Measurements from ENCODE around the gene CORO1C. TPM values are rescaled to one million over a fixed set of nuclear protein-coding genes. Genes with fewer than 3 reads are reported as not detected.

CORO1C gene
- total and polyA plus RNA-seq, 2 donors (not counting 3 experiments of a cell fraction or from before 2014, with no cell fraction given) = 150 to 240 TPM

DNA sequence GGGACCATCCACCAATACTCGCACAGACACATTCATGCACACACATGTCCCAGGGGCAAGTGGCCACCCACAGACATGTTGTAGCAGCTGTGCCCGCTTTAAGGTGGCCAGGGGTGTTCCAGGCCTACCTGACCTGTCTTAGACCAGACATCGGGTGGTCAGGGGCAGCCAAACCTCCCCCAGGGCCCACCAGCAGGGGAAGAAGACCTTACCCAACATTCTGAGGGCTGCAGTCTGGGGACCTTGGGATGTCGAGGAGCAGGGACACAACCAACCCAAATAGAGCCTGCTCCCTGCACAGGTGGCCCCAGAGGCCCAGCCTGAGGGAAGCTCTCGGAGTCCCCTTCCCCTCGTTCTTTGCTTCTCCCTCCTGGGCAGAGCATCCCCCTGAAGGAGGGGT, 131.8 kb downstream of the CORO1C start:
- Histone ChIP-seq H3K79me2 (ENCODE audit: control insufficient read depth, insufficient read depth, low read length) (no peaks in the 10 kb centered on the region), H3K9me3 (replicated peaks; ENCODE audit: control insufficient read depth, insufficient read depth, low read length) (no peaks in the 10 kb centered on the region), H3K36me3 (ENCODE audit: control insufficient read depth in 2 of 2, extremely low read depth in 1 of 2, insufficient read depth in 2 of 2, low read length in 2 of 2) (no peaks in the 10 kb centered on the region), H3K9ac (replicated peaks; ENCODE audit: extremely low read depth, insufficient read depth, low read length) (no peak overlapping the region), H3K9me1 (replicated peaks; ENCODE audit: control insufficient read depth, extremely low read depth, insufficient read depth, low read length) (no peaks in the 10 kb centered on the region), H3K27ac (ENCODE audit: insufficient read depth, low read depth, low read length) (no peak overlapping the region), H4K20me1 (replicated peaks; ENCODE audit: control insufficient read depth, extremely low read depth, insufficient read depth, low read length) (no peaks in the 10 kb centered on the region), H3K4me2 (ENCODE audit: insufficient read depth, low read length) (no peak overlapping the region), H3K27me3 (ENCODE audit: control insufficient read depth in 2 of 2, insufficient read depth in 2 of 2, low read length in 2 of 2) (no peaks in the 10 kb centered on the region), H2AFZ (ENCODE audit: low read depth, low read length) (no peak overlapping the region), H3K4me1 (ENCODE audit: control insufficient read depth, extremely low read depth, insufficient read depth, low read length) (no peaks in the 10 kb centered on the region), H3K4me3 (replicated peaks in 1 of 3; ENCODE audit: insufficient read depth in 1 of 3, low read depth in 1 of 3, low read length in 3 of 3) (no peak overlapping the region)
- intact Hi-C loops (cut with micrococcal nuclease) (no loop called here), dilution Hi-C loops (cut with MboI; ENCODE audit: extremely low pct_ligation_motif_present, low sequenced_read_pairs) (no loop called here)
- ChIA-PET CTCF (interaction anchor here (1.6 kb wide), 1 partner anchor 19 kb away, joined by 8 read pairs; no protein-coding TSS in a partner anchor), POLR2A (no interaction called here)
- no peak for DNase-seq (ENCODE audit: low read depth, low spot score)
- TF ChIP-seq POLR2A (IDR thresholded peaks at IDR 0.05; ENCODE audit: low read depth, low read length) = no peak
- TF ChIP-seq EZH2 (IDR thresholded peaks at IDR 0.05; ENCODE audit: borderline replicate concordance, low read depth, low read length, severe bottlenecking) = no peak
- TF ChIP-seq JUN (IDR thresholded peaks at IDR 0.05; ENCODE audit: borderline replicate concordance, insufficient read depth, insufficient read length, low read depth) = no peak
- TF ChIP-seq MYC (IDR thresholded peaks at IDR 0.05; ENCODE audit: low read depth, low read length) = no peak
- no peak for TF ChIP-seq GATA2 (IDR thresholded peaks at IDR 0.05; ENCODE audit: insufficient read depth, insufficient read length, low read depth, low read length)
- no peak for TF ChIP-seq CTCF (IDR thresholded peaks at IDR 0.05; ENCODE audit: extremely low read depth in 1 of 2, insufficient read depth in 1 of 2, low read depth in 1 of 2, low read length in 2 of 2)
- no peak for TF ChIP-seq POLR2AphosphoS5 (IDR thresholded peaks at IDR 0.05; ENCODE audit: insufficient read depth, low read depth, low read length)
- no peak for FAIRE-seq
- no TSS peak for BruUV-seq (replicated peaks)

Measured in endothelial cell of umbilical vein (primary cell).